ENCODE data around the gene WASHC3.
"Not testable (repeated sequence)": the region's sequence is repeated elsewhere in the genome, so short reads cannot be mapped to it uniquely, and the experiment has no call there.

The WASHC3 gene

GRCh38 chr12:102050660-102051430, 10.9 kb downstream of the WASHC3 start:
- no peak for DNase-seq (ENCODE audit: low read depth)

DNA sequence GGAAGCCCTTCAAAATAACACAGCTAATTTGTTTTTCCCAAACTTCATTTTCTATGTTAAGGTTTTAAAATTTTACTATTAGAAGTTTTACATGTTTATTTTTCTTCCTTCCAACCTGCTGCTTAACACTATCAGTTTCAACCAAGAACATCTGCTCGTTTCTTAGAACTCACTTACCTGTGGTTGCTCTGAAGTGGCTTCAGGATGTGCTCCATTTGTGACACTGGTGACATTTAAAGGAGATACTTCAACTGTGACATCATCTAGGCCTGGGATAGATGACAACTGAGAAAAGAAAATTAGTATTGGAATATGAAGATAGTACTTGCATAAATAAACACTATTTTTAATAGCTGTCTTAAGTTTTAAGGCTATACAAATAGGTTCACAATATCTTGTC, 17.9 kb downstream of the WASHC3 start:
- no peak for DNase-seq (ENCODE audit: low read depth)

DNA sequence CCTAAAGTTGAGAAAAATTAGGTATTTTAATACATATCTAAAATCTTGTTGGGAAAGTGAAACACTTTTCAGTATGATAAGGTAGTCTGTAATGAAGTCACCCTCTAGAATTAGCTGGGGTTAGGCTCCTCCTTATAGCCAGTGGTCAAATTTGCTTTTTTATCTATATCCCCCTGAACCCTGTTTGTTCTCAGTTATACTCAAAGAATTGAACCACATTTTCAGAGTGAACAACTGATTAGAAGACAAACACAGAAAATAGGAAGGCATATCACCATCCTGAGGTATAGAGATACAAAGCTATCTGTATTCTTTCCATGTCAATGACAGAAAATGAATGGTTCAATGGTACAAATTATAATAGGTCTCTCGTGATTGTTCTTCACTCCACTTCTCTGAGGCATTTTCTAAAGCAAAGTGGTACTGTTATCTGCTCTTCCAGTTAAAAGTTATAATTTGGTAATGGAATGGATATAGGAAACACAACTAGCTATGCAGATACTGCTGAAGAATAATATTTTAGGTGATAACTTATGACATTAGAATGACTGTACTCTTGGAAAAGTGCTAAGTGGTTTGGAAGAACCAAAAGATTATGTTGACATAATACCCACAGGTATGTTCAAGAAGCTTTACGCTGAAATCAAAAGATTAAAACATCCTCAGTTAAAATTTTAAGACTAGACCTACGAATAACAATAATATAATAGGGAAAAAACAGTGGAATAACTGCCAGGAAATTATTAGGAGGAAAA, 27.6 kb downstream of the WASHC3 start:
- no peak for DNase-seq (ENCODE audit: low read depth)

- no peak for DNase-seq (ENCODE audit: low read depth)
Observed at GRCh38 chr12:102031852-102032251, 29.9 kb downstream of the WASHC3 start.

GRCh38 chr12:102029141-102029540, 32.6 kb downstream of the WASHC3 start:
- no peak for DNase-seq (ENCODE audit: low read depth)

DNA sequence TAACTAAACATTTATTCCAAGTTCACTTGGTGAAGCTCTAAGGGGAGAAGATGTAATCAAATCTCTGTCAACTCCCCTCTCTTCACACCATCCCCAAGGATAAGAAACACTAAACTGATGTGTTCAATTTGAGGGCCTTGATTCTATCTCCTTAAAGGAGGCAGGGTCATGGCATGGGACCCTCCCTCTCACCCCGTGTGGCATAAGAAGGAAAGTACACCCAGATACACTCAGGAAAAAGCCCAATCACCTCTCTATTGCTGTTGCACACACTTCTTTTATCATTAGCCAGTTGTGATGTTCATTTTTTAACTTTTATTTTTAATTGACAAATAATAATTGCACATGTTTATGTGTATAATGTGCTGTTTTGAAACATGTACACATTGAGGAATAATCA, 35.1 kb downstream of the WASHC3 start:
- no peak for DNase-seq (ENCODE audit: low read depth)

- DNase-seq (ENCODE audit: low read depth), result no peak
Observed at GRCh38 chr12:102024765-102025164, 37.0 kb downstream of the WASHC3 start.

DNA sequence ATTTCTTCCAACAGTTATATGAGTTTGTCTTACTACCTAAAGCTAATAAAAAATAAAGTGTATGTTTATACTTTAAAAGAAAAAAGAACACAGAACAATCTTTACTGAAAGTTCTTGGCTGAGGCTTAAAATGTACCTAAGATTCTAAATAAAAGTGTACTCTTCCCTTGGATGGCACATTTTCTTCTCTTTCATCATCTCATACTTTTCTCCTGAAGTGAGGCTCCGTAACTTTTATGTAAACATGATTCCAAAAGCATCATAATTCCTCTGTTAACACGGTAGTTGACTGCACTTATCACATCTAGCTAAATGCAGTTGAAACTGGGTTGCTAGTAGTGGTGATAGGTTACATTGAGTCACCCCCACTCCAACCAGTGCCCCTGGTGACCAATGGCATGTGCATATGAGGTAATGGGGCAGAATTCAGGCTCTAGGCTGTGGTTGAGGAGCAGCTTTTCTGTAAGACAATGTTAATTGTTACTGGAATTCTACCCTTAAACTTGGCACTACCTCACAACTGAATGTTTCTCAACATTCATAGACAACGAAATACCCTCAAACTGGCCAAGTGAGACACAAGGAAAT, 38.4 kb downstream of the WASHC3 start:
- DNase-seq (ENCODE audit: low read depth), result no peak

- no peak for DNase-seq (ENCODE audit: low read depth)
Observed at GRCh38 chr12:102022286-102022685, 39.5 kb downstream of the WASHC3 start.

DNA sequence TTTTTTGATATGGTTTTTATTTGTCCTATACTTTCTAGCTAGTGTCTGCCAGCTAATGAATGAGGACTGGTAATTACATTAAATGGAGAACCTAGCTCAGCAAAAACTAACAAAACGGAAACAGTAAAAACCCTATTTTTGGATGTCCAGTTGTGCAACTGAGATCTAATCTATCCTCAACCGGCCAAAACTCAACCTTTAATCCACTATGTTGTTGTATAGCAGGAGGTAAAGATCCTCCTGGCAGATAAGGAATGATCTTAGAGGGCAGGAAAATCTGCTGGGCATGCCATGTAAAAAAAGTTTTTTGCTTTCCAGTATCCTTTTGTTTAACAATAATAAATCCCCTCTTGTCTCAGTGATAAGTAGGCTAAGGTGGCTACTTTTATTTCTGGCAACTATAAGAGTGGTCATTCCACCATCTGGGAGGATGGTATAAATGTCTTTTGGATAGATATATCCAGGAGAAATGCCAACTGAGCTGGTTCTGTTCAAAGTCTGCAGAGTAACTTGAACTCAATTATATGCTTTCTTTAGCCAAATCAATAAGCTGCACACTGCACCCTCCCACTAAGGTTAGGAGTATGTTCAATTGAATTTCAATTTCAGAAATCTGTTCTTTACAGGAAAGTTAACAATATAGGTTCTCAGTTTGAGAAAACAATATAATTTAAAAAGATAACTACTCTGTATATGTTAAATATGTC, 40.1 kb downstream of the WASHC3 start:
- no peak for DNase-seq (ENCODE audit: low read depth)

GRCh38 chr12:102018607-102019006, 43.2 kb downstream of the WASHC3 start:
- not testable (repeated sequence) for DNase-seq (ENCODE audit: low read depth)

DNA sequence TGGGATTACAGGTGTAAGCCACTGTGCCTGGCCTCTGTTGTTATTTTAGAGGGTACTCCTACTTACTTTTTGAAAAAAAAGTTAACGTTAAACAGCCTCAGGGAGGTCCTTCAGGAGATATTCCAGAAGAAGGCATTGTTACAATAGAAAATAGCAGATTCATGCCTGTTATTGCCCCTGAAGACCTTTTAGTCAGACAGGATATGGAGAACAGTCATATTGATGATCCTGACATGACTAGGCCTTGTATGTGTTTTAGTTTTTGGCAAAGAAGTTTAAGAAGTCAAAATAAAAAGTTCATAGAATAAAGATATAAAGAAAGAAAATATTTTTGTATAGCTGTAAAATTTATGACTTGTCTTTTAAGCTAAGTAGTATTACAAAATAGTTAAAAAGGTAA, 45.3 kb downstream of the WASHC3 start:
- no peak for DNase-seq (ENCODE audit: low read depth)

GRCh38 chr12:102010265-102010994, 51.4 kb downstream of the WASHC3 start:
- DNase-seq (ENCODE audit: low read depth), result no peak

DNA sequence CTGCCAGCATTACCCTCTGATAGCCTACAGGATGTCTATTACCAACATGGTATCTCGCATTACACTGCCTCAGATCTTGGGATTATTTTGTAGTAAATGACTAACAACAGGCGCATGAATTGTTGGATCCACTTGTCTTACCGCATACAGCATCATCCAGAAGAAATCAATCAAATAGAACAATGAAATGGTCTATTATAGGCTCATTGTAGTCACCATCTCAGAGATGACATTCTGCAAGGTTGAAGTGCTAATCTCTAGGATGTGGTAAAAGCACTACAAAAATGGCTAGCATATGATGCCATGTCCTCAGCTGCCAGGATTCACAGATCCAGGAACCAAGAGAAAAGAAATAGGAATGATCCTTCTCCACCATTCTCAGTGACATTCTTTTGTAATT, 52.0 kb downstream of the WASHC3 start:
- DNase-seq (ENCODE audit: low read depth), result no peak

GRCh38 chr12:102008615-102009126, 53.1 kb downstream of the WASHC3 start:
- no peak for DNase-seq (ENCODE audit: low read depth)

GRCh38 chr12:102005256-102005655, 56.5 kb downstream of the WASHC3 start:
- no peak for DNase-seq (ENCODE audit: low read depth)

GRCh38 chr12:101997102-101997501, 64.7 kb downstream of the WASHC3 start:
- DNase-seq (ENCODE audit: low read depth), result no peak

GRCh38 chr12:101995684-101996083, 66.1 kb downstream of the WASHC3 start:
- no peak for DNase-seq (ENCODE audit: low read depth)

DNA sequence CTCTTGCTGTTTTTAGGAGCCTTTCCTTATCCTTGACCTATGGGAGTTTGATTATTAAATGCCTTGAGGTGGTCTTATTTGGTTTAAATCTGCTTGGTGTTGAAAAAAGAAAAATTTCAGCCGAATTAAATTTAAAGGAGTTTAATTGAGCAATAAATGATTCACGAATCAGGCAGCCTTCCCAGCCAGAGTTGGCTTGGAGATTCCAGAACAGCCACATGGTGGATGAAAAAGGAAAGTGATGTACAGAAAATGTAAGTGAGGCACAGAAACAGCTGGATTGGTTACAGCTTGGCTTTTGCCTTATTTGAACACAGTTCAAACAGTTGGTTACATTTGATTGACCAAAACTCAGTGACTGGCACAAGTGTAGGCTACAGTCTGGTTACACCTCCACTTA, 69.7 kb downstream of the WASHC3 start:
- DNase-seq (ENCODE audit: low read depth), result no peak

DNA sequence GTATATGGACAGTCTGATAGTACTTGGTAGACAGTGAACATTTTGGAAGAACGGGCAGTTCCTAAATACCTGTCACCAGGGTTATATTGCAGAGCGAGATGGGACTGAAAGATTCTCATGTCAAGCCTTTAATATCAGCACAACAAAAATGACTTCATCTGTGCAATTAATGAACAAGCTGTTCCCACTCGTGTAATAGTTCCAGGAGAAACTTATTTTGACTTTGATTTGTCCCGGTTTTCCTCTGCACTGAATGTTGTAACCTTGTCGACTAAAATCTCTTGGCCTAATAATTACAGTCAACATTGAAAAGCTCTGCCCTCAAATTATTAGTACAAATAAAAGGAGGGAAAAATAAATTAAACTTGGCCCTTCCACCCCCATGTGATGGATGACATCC, 79.5 kb downstream of the WASHC3 start:
- no peak for DNase-seq (ENCODE audit: low read depth)

GRCh38 chr12:101981868-101982267, 79.9 kb downstream of the WASHC3 start:
- no peak for DNase-seq (ENCODE audit: low read depth)

GRCh38 chr12:101968770-101969169, 93.0 kb downstream of the WASHC3 start:
- DNase-seq (ENCODE audit: low read depth), result no peak
